Nucleus accumbens (tissue), 56 donors: ENCODE measurements around the gene B3GAT1.

Experiments used
- DNase-seq, 56 donors: peaks; one replicate each; lab custom pipeline; 2025; lab: John Stamatoyannopoulos, UW

The B3GAT1 gene

GRCh38 chr11:134443246-134443645, 31.2 kb upstream of the B3GAT1 start:
- no peak for DNase-seq

GRCh38 chr11:134442246-134442645, 30.2 kb upstream of the B3GAT1 start:
- DNase-seq: no peak

GRCh38 chr11:134441706-134442105, 29.7 kb upstream of the B3GAT1 start:
- no peak for DNase-seq

GRCh38 chr11:134441281-134441680, 29.2 kb upstream of the B3GAT1 start:
- no peak for DNase-seq

GRCh38 chr11:134440851-134441250, 28.8 kb upstream of the B3GAT1 start:
- no peak for DNase-seq

- peak in 30 of 56 donors; percentile 14 to 78 (median 42) for DNase-seq
These were observed 26.8 kb upstream of the B3GAT1 start for GRCh38 chr11:134438542-134439537.

- DNase-seq: no peak
These were observed 25.8 kb upstream of the B3GAT1 start for GRCh38 chr11:134437821-134438220.

- DNase-seq: no peak
These were observed 24.7 kb upstream of the B3GAT1 start for GRCh38 chr11:134436781-134437180.

GRCh38 chr11:134433806-134434205, 21.8 kb upstream of the B3GAT1 start:
- DNase-seq: no peak

GRCh38 chr11:134433251-134433650, 21.2 kb upstream of the B3GAT1 start:
- DNase-seq: peak in 1 of 56 donors; percentile 12

- no peak for DNase-seq
These were observed 20.7 kb upstream of the B3GAT1 start for GRCh38 chr11:134432776-134433175.

- no peak for DNase-seq
These were observed 17.1 kb upstream of the B3GAT1 start for GRCh38 chr11:134429106-134429505.

GRCh38 chr11:134425816-134426536, 13.9 kb upstream of the B3GAT1 start:
- DNase-seq: peak in 19 of 56 donors; percentile 13 to 74 (median 44)

GRCh38 chr11:134425413-134425812, 13.4 kb upstream of the B3GAT1 start:
- no peak for DNase-seq

- no peak for DNase-seq
These were observed 11.1 kb upstream of the B3GAT1 start for GRCh38 chr11:134423106-134423505.

GRCh38 chr11:134417871-134418840, 6.1 kb upstream of the B3GAT1 start:
- DNase-seq: no peak

- DNase-seq: no peak
These were observed 4.7 kb upstream of the B3GAT1 start for GRCh38 chr11:134416726-134417125.

- peak in 35 of 56 donors; percentile 20 to 67 (median 47) for DNase-seq
These were observed 3.0 kb upstream of the B3GAT1 start for GRCh38 chr11:134414766-134415765.
